ENCODE measurements around the gene MS4A13. TPM values are rescaled to one million over a fixed set of nuclear protein-coding genes. Genes with fewer than 3 reads are reported as not detected.

The MS4A13 gene
- total and polyA plus RNA-seq, 2 of the 8 experiments (the other 6 are each of a cell fraction or from before 2014, with no cell fraction given), result not detected

DNA sequence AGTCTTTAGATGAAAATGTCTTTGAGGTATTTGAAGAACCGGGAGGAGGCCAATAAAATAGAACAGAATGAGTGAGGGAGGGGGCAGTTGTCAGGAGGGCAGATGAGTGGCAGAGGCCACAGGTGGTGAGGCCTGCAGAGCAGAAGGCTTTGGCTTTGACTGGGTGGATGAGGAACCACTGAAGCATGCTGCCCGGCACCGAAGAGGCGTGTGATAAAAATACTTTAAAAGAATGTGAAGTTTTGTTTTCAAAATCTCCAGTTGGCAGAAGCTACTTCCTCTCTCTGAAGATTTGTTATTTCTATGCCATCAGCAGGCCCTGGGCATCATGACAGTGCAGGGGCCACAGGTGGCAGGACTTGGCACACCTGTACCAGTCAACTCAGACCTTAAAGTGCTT, 16.3 kb upstream of the MS4A13 start (continued):
- TF ChIP-seq TCF12 (IDR thresholded peaks at IDR 0.05; ENCODE audit: low read depth, low read length) (no peak), YY1 (IDR thresholded peaks at IDR 0.05; ENCODE audit: low read depth, low read length) (no peak), HDAC2 (IDR thresholded peaks at IDR 0.05; ENCODE audit: borderline replicate concordance in 1 of 2, low read depth in 2 of 2, low read length in 2 of 2) (no peak)
- TF ChIP-seq, protein P1, sequence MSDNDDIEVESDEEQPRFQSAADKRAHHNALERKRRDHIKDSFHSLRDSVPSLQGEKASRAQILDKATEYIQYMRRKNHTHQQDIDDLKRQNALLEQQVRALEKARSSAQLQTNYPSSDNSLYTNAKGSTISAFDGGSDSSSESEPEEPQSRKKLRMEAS (IDR thresholded peaks at IDR 0.05), result no peak

Data from H1 (cell line).